Loucy (cell line): Measurements from ENCODE around the gene BEX1.

Experiments
- H2AFZ ChIP-seq: fragments of 200-600 bp; sonication (generic); 2 replicates; pipeline ENCODE4 v1.6.0; 2016; ENCODE audit warnings: antibody characterized with exemption, mild to moderate bottlenecking, low read length, moderate library complexity
- H3F3A ChIP-seq: fragments of 200-600 bp; 2 replicates; pipeline ENCODE4 v1.6.0; 2016; ENCODE audit warnings: antibody characterized with exemption, low read depth, mild to moderate bottlenecking
- H3K27me3 ChIP-seq: fragments of 200-600 bp; sonication (generic); 2 replicates; pipeline ENCODE4 v1.6.1; 2014; ENCODE audit warnings: low read length, mild to moderate bottlenecking; ENCODE audit not compliant: insufficient read depth, poor library complexity, severe bottlenecking
- H3K36me3 ChIP-seq: fragments of 200-600 bp; sonication (generic); 2 replicates; pipeline ENCODE4 v1.6.1; 2016; ENCODE audit warnings: low read length; ENCODE audit not compliant: insufficient read depth
- H3K4me1 ChIP-seq: fragments of 200-600 bp; sonication (generic); 2 replicates; pipeline ENCODE4 v1.5.1; 2014; ENCODE audit warnings: low read length, mild to moderate bottlenecking; ENCODE audit not compliant: insufficient read depth, poor library complexity, severe bottlenecking
- H3K4me2 ChIP-seq: fragments of 200-600 bp; sonication (generic); 2 replicates; pipeline ENCODE4 v1.6.0; 2014; ENCODE audit warnings: antibody characterized with exemption, low read length, low read depth, mild to moderate bottlenecking; ENCODE audit not compliant: poor library complexity, severe bottlenecking
- H3K4me3 ChIP-seq: fragments of 200-600 bp; sonication (generic); 2 replicates; pipeline ENCODE4 v1.5.1; 2014; ENCODE audit warnings: low read length, mild to moderate bottlenecking, mixed read lengths; ENCODE audit not compliant: poor library complexity, severe bottlenecking
- H3K79me2 ChIP-seq: fragments of 200-600 bp; sonication (generic); 2 replicates; pipeline ENCODE4 v1.6.1; 2014; ENCODE audit warnings: low read length; ENCODE audit not compliant: insufficient read depth
- H3K9ac ChIP-seq: fragments of 200-600 bp; sonication (generic); 2 replicates; pipeline ENCODE4 v1.6.0; 2014; ENCODE audit warnings: mild to moderate bottlenecking, low read depth, low read length, moderate library complexity; ENCODE audit not compliant: poor library complexity, severe bottlenecking
- H3K9me2 ChIP-seq: fragments of 200-600 bp; sonication (generic); replicated peaks from 2 replicates; pipeline ENCODE4 v1.6.1; 2016; ENCODE audit warnings: low read depth, low read length, mixed read lengths
- H3K9me3 ChIP-seq: fragments of 200-600 bp; sonication (generic); 2 replicates; pipeline ENCODE4 v1.6.1; 2014; ENCODE audit warnings: mild to moderate bottlenecking, antibody characterized with exemption, low read length, low read depth; ENCODE audit not compliant: insufficient read depth
- H4K20me1 ChIP-seq: fragments of 200-600 bp; sonication (generic); 2 replicates; pipeline ENCODE4 v1.6.0; 2014; ENCODE audit warnings: antibody characterized with exemption, low read length, mild to moderate bottlenecking; ENCODE audit not compliant: insufficient read depth, poor library complexity, severe bottlenecking
- EZH2phosphoT487 ChIP-seq: fragments of 200-600 bp; IDR thresholded peaks from 2 replicates; pipeline ENCODE4 v1.6.1; 2018; ENCODE audit warnings: antibody characterized with exemption, mild to moderate bottlenecking, moderate library complexity, borderline replicate concordance
- TF ChIP-seq, protein P1 (sequence below): fragments of 200-600 bp; sonication (generic); conservative IDR thresholded peaks from 2 replicates; pipeline ENCODE4 v1.5.1; 2014; ENCODE audit warnings: mild to moderate bottlenecking, antibody characterized with exemption, low read length

BEX1 gene

DNA sequence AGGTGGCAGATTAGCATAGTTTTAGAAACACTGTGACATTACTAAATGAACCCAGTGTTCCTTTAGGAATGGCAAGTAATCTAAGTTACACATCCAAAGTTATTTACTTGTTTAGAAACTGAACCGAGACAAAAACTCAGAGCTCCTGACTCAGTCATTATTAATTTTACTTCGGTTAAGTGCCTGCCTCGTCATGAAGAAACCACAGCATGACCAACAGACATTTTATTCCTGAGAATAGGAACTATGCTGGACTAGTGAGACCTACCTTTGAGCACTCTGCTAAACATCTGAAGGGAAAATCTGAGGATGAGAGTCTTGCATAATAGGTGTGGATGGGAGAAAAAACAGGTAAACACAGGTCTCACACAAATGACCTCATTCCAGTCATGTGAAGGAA lies 2.5 kb downstream of the BEX1 start:
- H3K9me3 ChIP-seq = no peaks in the 10 kb centered on the region
- H3K4me1 ChIP-seq = no peaks in the 10 kb centered on the region
- no peaks in the 10 kb centered on the region for H3K79me2 ChIP-seq
- H3K9me2 ChIP-seq = no peaks in the 10 kb centered on the region
- H3K9ac ChIP-seq = no peak overlapping the region
- H3K4me3 ChIP-seq = no peak overlapping the region
- TF ChIP-seq, protein P1, sequence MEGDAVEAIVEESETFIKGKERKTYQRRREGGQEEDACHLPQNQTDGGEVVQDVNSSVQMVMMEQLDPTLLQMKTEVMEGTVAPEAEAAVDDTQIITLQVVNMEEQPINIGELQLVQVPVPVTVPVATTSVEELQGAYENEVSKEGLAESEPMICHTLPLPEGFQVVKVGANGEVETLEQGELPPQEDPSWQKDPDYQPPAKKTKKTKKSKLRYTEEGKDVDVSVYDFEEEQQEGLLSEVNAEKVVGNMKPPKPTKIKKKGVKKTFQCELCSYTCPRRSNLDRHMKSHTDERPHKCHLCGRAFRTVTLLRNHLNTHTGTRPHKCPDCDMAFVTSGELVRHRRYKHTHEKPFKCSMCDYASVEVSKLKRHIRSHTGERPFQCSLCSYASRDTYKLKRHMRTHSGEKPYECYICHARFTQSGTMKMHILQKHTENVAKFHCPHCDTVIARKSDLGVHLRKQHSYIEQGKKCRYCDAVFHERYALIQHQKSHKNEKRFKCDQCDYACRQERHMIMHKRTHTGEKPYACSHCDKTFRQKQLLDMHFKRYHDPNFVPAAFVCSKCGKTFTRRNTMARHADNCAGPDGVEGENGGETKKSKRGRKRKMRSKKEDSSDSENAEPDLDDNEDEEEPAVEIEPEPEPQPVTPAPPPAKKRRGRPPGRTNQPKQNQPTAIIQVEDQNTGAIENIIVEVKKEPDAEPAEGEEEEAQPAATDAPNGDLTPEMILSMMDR = no peak
- TF ChIP-seq EZH2phosphoT487 = no peak
- no peak overlapping the region for H3K4me2 ChIP-seq
- no peak overlapping the region for H2AFZ ChIP-seq
- no peaks in the 10 kb centered on the region for H4K20me1 ChIP-seq
- no peaks in the 10 kb centered on the region for H3K27me3 ChIP-seq
- H3K36me3 ChIP-seq = no peaks in the 10 kb centered on the region
- no peaks in the 10 kb centered on the region for H3F3A ChIP-seq

DNA sequence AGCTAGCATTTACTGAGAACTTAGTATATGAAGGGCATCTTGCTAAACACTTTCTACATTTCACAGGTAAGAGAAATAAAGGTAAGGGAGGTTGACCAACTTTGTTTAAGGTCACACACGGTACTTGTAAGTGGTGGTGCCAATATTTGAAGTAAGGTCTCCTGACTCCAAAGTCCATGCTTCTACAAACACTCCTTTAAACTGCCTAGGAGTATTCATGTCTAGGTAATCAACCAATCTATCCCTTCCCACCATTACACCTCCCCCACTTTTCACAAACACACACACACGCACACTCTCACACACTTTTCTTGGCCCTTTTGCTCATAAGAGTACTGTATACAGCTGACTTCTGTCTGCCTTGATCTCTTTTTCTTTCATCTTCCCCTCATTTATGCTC lies 7.1 kb downstream of the BEX1 start:
- Histone ChIP-seq H3F3A (no peaks in the 10 kb centered on the region), H2AFZ (no peak overlapping the region), H3K4me1 (peaks cover 10% of the 10 kb centered on the region), H3K9ac (no peak overlapping the region), H3K79me2 (no peaks in the 10 kb centered on the region), H3K4me3 (no peak overlapping the region), H3K9me3 (no peaks in the 10 kb centered on the region), H3K36me3 (no peaks in the 10 kb centered on the region), H3K4me2 (no peak overlapping the region), H3K27me3 (no peaks in the 10 kb centered on the region), H3K9me2 (no peaks in the 10 kb centered on the region), H4K20me1 (no peaks in the 10 kb centered on the region)
- TF ChIP-seq EZH2phosphoT487 = no peak
- TF ChIP-seq, protein P1 = no peak

DNA sequence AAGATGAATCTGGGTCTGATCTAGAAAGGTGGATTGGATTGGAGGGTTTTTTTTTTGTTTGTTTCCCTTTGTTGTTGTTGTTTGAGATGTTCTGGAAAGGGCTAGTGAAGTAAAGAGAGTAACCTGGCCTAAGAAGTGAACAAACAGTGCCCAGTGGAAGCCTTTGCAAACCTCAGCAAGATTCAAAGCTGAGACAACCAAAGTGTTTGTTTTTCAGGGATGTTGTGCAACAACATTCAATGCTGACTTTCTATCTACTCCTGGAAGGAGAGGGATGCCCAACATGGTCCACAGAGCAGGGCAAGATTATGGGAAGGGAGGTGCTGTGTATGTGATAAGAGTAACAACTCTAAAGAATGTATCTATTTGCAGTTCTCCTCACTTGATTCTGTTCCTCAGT lies 11.3 kb downstream of the BEX1 start:
- H4K20me1 ChIP-seq = no peaks in the 10 kb centered on the region
- H3K4me2 ChIP-seq = peak overlapping the region; percentile 10
- no peaks in the 10 kb centered on the region for H3K27me3 ChIP-seq
- no peaks in the 10 kb centered on the region for H3K9me3 ChIP-seq
- H3K79me2 ChIP-seq = no peaks in the 10 kb centered on the region
- no peak overlapping the region for H3K9ac ChIP-seq
- no peaks in the 10 kb centered on the region for H3K9me2 ChIP-seq
- H3K36me3 ChIP-seq = no peaks in the 10 kb centered on the region
- H3K4me3 ChIP-seq = no peak overlapping the region
- no peaks in the 10 kb centered on the region for H3F3A ChIP-seq
- peaks cover 10% of the 10 kb centered on the region for H3K4me1 ChIP-seq
- TF ChIP-seq, protein P1 = no peak
- no peak for TF ChIP-seq EZH2phosphoT487
- H2AFZ ChIP-seq = no peak overlapping the region
